Fibroblast of gingiva (primary cell): ENCODE measurements around the gene PTPRN2.

Experiments
- DNase-seq: peaks from one replicate; pipeline ENCODE4 v3.0.0-alpha.2; 2011; ENCODE audit warnings: low read depth

Gene PTPRN2

DNA sequence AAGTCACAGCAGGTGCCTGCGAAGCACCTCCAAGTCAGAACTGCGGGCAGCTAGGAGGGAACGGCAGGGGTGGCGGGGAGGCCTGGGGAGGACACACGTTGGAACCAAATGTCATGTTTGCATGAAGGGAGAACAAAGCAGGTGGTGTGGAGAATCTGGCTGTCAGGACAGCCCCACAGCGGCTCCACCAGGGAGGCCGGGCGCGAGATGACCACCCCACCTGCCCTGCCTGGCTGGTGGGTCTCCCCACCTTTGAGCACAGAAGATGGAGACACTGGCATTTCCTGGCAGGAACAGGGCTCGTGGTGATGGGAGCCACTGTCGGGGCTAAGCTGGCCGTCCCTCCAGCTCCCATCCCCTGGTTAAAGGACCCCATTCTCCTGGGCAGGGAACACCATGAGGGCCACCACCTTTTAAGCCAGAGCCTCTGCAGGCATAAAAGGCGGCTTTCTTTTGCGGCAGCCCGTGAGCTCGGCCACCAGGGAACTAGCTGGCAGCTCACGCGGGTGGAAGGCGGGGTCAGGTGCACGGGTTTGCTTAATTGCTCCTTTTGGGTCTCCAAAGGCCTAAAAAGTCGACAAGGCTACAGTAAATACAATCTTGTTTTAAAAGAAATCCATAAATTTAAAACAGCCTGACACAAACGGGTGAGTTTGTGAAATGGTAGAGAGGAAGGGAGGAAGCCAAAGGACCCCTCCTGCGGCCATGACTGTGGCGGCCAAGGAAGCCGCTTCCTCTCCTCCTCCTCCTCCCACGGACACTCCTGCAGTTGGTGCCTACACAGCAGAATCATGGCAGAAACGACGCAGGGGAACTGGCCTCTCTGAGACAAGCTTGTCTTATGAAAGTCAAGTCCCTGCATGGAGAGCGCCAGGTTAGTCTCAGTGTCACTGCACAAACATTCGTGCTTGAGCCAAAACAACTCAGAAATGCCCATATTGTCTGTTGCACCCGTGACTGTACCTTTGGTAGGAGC lies 1037.0 kb downstream of the PTPRN2 start:
- no peak for DNase-seq

DNA sequence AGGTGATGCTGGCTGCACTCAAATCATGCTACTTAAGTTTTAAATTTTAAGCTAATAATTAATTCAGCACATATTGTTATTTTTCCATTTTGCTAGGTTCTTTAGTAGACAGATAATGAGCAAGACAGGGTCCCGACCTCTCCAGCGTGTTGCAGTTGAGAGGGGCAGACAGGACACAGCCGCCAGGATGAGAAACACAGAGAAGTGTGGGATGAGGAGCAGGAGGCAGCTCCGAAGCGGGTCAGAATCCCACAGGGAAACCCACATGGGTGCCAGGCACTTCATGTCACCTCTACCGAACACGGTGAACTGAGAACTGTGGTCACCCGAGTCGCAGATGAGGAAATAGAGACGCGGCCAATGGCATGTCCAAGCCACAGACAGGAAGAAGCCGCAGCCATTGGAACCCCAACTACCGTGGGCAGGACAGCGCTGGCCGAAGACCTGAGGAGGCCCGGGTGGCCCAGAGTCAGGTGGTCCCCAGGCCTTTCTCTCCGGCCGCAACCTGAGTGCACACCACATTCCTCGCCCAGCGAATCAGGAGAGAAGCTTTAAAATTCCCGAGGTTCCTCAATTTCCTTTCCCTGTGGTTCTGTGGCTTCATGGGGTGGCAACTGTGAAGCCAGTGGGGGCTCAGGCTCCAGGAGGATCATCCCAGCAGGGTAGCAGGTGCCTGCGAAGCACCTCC lies 1037.9 kb downstream of the PTPRN2 start:
- DNase-seq: no peak

DNA sequence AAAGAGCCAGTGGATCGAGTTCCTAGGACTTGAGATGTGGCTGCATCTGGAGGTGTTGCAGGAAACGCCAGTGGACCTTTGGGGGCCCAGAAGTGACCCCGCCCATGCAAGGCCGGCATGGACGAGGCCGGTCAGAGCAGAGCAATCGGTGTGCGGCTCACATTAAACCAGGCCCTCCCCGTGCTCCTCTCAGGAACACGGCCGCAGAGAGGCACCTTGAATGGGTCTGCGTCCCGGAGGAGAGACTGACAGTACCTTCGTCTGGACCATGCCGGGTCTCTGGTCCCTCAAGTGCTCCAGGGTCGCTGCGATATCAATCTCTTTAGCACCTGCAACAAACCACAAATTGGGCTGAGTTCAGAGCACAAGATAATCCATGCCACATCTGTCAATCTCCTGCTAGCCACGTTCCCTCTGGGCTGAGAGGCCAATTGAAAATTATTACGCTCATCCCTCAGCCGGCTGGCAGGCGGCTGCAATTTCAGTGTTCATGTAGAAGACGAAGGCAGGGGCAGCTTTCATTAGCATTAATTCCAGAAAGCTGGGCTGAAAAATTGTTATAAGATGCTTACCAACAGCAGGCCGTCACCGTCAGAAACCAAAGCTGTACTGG lies 1038.8 kb downstream of the PTPRN2 start:
- DNase-seq: no peak

DNA sequence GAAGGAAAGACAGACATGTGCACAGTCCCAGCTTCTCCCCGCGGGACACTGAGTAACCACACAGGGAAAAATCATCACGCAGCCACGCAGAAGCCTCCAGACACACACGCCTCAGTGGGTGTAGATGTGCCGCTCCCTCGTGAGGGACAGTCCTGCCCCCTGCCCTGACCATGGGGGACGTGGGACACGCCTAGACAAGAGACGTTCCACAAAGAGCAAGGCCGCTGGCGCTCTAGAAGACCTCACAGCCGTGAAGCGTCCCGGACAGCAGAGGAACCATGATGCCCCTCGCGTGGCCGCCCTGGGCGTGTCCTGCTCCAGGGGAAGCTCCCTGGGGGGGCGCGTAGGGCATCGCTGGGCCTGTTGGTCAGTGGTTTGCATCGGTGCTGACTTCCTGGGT lies 1040.0 kb downstream of the PTPRN2 start:
- DNase-seq: no peak

DNA sequence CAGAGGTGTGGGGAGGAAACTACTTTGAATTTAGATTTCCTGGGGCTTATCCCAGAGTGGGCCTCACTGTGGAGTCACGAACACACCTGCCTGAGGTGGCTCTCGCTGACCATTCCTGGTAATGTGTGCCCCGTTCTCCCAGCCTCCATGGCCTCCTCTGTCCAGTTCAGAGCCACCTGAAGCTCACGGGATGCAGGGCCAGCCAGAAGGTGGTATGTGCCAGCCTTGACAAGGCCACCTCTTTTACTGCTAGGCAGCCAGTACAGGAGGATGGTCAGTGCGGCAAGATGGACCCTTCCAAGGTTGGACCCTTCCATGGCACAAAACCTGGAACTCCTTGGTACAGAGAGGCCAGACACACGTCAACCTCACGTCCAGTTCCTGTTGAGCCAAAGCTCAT lies 1040.5 kb downstream of the PTPRN2 start:
- no peak for DNase-seq

DNA sequence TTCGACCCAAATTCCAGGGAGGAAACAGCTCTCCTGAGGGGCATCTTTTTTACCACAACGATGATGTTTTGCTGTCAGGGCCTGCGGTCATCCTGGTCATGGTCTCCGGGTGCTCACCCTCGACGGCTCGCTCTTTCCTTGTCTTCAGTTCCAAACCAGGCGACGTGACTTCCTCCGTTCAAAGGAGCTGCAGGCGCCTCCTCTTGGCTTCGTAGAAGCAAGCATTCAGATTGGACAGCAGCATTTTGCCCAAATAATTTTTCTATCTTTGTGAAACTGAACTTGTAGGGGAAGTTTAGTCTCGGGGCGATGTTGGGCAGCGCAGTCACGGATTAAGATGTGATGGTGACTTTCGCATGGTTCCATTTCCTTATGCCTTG lies 1042.0 kb downstream of the PTPRN2 start:
- no peak for DNase-seq

DNA sequence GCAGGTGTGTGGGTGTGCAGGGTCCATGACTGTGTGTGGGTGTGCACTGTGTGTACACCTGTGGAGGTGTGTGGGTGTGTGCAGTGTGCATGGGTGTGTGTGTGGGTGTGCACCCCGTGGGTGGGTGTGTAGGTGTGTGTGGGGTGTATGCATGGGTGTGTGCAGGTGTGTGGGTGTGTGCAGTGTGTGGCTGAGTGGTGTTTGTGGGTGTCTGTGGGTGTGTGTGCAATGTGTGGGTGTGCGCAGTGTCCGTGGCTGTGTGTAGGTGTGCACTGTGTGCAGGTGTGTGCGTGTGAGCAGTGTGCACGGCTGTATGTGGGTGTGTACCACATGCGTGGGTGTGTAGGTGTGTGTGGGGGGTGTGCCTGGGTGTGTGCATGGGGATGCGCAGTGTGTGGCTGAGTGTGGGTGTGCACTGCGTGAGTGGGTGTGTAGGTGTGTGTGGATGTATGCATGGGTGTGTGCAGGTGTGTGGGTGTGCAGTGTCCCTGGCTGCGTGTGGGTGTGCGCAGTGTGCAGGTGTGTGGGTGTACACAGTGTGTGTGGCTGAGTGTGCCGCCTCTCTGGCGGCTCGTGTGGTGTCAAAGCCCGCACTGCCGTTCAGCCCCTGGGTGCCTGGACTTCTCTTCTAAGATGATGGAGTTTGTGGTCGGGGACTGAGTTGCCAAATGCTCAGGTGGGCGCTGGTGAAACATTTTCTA lies 1042.5 kb downstream of the PTPRN2 start:
- no peak for DNase-seq

DNA sequence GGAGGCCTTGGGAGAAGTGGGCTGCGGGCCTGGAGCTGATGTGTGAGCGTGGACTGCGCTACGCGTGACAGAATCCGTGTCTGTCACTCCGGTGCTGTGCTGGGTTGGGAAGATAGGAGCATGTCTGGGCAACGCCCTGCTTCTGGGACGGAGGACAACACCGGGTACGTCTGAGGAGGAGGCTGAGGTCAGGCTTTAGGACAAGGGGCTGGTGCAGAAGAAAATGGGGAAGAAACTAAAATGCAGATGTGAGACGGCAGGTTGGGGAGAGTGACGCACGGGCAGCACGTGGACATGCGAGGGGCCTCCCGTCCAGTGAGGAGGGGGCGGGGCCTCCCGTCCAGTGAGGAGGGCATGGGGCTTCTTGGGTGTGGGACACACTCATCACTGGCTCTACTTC lies 1043.4 kb downstream of the PTPRN2 start:
- no peak for DNase-seq

DNA sequence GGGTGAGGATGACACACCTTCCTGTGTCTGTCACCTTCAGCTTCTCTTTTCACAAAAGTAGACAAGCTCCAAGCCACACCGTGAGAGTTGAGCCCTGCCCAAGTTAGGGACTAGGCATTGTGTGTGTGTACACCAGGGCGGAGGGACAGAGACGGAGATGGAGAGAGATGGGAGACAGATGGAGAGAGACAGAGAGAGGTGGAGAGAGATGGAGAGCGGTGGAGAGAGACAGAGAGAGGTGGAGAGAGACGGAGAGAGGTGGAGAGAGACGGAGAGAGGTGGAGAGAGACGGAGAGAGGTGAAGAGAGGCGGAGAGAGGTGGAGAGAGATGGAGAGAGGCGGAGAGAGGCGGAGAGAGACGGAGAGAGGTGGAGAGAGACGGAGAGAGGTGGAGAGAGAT lies 1043.8 kb downstream of the PTPRN2 start:
- DNase-seq: no peak

DNA sequence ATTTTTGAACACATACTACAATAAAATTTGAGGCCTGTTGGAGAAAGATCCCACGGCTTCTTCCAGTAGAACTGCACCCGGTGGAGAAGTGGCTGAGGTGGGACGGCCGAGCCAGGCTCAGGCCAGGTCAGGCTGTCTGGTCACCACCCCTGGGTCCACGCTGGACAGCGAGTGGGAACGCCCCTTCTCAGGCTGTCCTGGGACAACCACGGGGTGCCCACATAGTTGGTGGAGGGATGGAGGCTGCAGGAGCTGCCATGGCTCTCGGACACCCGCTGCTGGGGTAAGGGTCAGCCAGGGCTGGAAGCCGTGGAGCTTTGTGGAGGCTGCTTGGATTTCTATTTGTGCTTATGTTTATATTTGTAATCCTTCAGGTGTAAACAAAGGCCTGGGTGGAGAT lies 1044.3 kb downstream of the PTPRN2 start:
- no peak for DNase-seq

DNA sequence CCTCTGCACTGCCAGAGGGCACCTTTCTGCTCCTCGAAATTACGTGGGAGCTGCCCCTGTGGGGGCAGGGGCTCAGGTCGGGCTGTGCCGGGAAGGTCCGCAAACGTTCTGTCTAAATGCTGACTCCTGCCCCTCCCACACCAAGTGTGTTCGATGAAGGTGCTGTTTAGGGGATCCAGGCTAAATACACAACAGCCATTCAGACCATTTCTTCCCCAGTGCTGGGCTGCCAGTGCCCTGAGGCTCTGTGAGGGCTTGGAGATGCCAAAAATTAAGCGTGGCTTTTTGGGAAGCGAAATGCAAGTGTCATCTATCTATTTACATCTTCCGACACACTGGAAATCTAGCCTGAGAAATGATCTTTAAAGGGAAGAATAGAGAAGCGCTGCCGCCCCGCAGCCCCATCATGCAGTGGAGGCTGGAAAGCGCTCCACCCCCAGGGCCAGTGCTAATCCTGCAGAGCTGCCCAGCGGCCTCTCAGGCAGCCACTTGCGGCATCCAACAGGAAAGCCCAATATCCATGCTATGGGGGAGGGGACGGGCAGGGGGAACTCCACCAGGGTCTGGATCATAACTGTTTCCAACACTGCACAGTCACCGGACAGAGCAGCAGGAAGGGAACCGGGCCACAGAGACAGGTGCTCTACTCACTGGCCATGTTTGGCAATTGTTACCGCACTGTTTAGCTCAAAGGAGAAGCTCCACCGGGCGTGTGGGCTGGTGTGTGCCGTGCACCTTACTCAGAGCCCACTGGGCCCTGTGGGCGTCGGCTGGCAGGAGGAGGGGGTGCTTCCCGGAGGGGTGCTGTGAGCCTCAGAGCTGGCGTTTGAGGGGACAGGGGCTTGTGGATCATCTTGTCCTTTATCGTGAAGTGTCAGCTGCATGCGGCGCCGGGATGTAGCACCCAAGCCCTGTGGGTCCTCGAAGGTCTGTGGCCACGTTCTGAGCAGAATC lies 1045.3 kb downstream of the PTPRN2 start:
- DNase-seq: no peak

DNA sequence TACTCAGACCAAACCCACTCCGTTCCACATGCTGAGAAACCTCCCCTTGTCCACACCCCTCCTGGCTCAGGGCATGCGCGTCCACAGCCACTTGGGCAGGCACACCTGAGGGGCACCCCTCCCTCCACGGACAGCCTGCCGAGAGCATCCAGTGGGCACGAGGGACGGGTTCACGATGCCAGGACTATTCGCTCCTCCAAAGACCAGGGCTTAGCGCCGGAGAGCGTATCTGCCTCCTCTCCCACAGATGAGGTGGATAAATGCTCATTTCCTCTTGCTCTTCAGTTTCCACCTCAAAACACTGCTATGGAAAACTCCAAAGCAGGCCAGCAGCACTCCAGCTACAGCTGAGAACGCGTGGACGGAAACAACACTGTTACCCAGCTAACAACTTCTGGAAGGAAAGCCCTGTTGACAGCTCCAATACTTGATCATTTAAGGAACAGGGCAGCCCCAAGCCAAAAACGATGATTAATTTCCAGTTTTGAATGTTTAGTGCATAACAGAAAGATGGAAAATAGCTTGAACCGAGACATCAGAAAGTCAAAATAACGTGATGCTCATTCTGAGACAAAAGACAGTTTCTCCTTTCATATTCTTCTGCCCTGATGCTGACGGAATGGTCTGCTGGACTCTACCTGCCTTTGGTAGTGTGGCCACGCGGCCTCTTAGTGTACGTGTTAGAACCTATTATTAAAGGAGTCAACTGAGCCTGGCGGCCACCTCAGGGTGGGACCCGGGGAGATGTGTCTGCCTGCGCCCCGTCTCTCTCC lies 1046.1 kb downstream of the PTPRN2 start:
- no peak for DNase-seq

DNA sequence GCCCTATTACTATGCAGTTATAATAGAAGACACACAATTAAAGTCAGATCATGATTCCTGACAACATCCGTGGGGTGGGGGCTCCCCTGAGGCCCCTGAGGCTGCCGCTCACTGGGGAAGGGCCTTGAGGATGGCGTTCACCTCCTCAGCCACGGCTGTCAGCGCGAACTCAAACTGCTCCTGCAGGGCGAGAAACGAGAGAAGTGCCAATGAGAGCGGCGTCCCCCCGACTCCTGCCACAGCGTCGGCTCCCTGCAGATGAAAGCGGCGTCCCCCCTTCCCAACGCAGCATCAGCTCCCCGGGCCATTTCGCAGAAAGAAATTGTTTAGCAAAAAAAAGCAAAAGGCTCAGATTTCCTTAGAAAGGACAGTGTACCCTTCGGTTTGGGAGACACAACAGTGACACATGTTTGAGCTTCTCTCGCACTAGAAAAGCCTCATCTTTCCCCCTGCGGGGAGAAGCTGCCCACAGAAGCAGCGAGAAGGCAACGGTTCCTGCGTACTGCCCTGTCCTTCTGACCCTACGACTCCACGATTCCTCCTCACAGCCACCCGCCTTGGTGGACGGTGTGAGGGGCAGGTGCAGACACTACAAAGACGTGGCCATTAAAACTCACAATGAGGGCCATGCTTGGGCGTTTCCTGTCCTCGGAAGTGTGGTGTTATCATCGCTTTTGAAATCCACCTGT lies 1046.9 kb downstream of the PTPRN2 start:
- no peak for DNase-seq

DNA sequence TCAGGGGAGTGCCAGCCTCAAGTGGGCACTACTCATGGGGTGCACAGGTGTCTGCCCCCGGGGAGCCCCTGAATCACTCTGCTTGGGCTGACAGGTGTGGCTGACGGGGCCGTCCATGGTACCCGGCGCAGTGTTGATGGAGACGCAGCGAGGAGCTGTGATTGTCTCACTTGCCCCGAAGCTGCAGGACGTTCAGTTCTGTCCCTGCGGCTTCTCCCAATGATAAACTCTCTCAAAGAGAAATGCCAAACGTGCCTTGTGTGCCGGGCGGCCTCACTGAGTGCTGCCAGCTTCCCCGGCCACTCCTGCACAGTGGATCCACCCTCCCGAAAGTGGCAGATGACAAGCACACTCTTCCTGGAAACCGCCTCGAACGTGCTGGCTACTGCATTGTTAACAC lies 1047.6 kb downstream of the PTPRN2 start:
- DNase-seq: no peak

DNA sequence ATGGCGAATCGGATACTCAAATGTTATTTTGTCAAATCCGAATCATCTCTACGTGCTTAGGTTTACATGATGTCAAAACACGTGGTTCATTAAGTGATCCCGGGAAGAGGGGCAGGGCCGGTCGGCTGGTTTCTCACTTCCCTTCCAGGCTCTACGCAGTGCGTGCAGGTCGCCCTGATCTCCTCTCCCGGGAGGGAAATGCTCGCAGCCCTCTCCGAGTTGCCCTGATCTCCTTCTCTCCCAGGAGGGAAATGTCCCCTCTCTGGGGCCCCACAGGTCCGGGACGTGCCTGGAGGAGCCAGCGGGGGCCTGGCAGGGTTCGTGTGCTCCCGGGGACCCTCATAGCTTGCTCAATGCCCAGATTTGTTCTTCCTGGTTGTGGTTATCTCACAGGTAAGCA lies 1048.1 kb downstream of the PTPRN2 start:
- DNase-seq: no peak

DNA sequence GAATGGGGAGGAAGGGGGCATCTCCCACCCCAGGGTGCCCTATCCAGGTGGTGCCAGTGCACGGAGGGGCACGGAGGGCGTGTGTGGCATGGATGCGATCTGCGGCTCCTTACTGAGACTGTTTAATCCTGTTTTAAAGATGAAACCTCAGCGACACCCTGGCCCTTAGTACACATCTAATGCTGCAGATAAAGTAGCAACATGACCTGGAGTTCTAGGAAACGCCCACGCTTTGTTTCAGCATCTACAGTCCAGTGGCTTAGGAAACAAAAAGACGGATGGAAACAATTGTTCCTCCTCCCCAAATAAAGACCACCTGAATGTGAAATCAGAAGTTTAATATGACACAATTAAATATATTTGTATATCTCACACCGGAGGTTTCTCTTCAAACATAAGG lies 1048.9 kb downstream of the PTPRN2 start:
- DNase-seq: no peak

DNA sequence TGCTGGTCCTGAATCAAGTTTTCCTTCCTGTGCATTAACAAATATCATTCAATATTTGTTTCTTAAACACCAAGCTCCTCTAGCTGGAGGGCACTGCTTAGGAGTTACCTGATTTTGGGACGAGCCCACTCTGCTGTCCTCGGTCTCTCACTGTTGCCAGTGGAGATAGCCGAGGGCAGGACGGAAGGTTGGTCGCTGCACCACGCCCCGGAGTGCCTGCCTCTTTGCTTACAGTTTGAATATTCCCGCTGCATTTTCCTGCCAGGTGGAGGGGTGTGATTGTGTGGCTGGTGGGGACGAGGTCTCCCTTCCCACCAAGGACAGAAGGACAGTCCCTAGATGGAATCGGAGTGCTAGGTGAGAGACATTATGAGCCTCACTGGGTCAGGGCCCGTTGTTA lies 1049.3 kb downstream of the PTPRN2 start:
- no peak for DNase-seq

DNA sequence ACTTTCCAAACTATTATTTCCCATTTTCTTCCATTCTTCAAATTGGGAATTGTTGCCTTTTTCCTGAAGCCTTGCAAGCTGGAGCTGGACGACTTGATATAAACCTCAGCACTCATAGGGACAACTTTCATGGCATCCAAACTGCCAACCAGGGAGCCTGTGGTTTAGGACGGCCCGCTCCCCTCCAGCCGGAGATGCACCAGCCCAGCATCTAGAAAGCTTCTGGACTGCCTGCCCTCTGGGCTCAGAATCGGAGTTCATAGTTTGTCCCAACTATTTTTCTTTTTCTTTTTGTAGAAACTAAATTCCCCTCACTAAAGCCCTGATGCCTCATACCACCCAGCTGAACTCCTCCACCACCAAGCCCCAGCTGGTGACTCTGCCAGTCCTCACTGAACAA lies 1050.6 kb downstream of the PTPRN2 start:
- no peak for DNase-seq

DNA sequence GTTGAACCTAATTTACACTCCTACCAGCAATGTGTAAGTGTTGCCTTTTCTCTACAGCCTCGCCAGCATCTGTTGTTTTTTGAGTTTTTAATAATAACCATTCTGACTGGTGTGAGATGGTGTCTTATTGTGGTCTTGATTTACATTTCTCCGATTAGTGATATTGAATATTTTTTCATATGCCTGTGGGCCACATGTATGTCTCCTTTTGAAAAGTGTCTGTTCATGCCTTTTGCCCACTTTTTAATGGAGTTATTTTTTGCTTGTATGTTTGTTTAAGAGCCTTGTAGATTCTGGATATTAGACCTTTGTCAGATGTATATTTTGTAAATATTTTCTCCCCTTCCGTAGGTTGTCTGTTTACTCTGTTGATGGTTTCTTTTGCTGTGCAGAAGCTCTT lies 1055.6 kb downstream of the PTPRN2 start:
- no peak for DNase-seq
